Activated naive CD4-positive, alpha-beta T cell treated with anti-CD3 and anti-CD28 coated beads for 36 hours (primary cell): ENCODE data around the gene STK32B. TPM values are rescaled to one million over a fixed set of nuclear protein-coding genes. Genes with fewer than 3 reads are reported as not detected.
"Not testable (repeated sequence)": the region's sequence is repeated elsewhere in the genome, so short reads cannot be mapped to it uniquely, and the experiment has no call there.

Experiments
- CTCF ChIA-PET: fragments of 350-600 bp; sonication (Branson Sonifier 250); formaldehyde crosslinking; loops from one replicate; lab custom pipeline; 2021; ENCODE audit warnings: antibody characterized with exemption; lab: Charles Lee
- DNase-seq: peaks from one replicate; pipeline ENCODE4 v3.0.0-alpha.2; 2020
- H3K27ac Mint-ChIP-seq: one replicate; pipeline ENCODE4 v1.8.0; 2021; ENCODE audit warnings: mild to moderate bottlenecking, mixed read lengths
- H3K27me3 Mint-ChIP-seq: one replicate; pipeline ENCODE4 v1.8.0; 2021; ENCODE audit warnings: low read depth, mixed read lengths
- H3K36me3 Mint-ChIP-seq: one replicate; pipeline ENCODE4 v1.8.0; 2021; ENCODE audit warnings: low read depth, mixed read lengths
- H3K4me1 Mint-ChIP-seq: one replicate; pipeline ENCODE4 v1.8.0; 2021; ENCODE audit warnings: low read depth, mixed read lengths
- H3K4me3 Mint-ChIP-seq: one replicate; pipeline ENCODE4 v1.8.0; 2021; ENCODE audit warnings: mild to moderate bottlenecking, moderate library complexity, mixed read lengths
- H3K9me3 Mint-ChIP-seq: one replicate; pipeline ENCODE4 v1.8.0; 2021; ENCODE audit warnings: mixed read lengths
- intact Hi-C: fragments of 100-400 bp; cut with micrococcal nuclease; formaldehyde crosslinking; loops from one replicate; pipeline ENCODE4 v1.15.1; 2023
- total RNA-seq, 2 experiments: library from RNA; stranded (reverse); gene quantifications; one replicate each; pipeline ENCODE4 v1.2.3, GENCODE V29; 2021

Gene STK32B
- total RNA-seq, 2 experiments from 2014 or later, result not detected

GRCh38 chr4:5156682-5157081 lies 105.4 kb downstream of the STK32B start:
- Mint-ChIP-seq H3K27ac (no peak overlapping the region), H3K27me3 (peaks cover 8% of the 10 kb centered on the region), H3K36me3 (no peaks in the 10 kb centered on the region), H3K4me3 (no peak overlapping the region), H3K4me1 (no peaks in the 10 kb centered on the region), H3K9me3 (no peaks in the 10 kb centered on the region)
- intact Hi-C loops, result no loop called here
- no peak for DNase-seq
- CTCF ChIA-PET, result no interaction called here

- Mint-ChIP-seq H3K4me1 (no peaks in the 10 kb centered on the region), H3K36me3 (no peaks in the 10 kb centered on the region), H3K9me3 (no peaks in the 10 kb centered on the region), H3K4me3 (no peak overlapping the region), H3K27ac (no peak overlapping the region), H3K27me3 (peaks cover 8% of the 10 kb centered on the region)
- intact Hi-C loops, result no loop called here
- DNase-seq, result no peak
- CTCF ChIA-PET, result no interaction called here
Observed at GRCh38 chr4:5157791-5158770, 106.8 kb downstream of the STK32B start.

GRCh38 chr4:5158825-5159224 lies 107.5 kb downstream of the STK32B start:
- H3K36me3 Mint-ChIP-seq, result no peaks in the 10 kb centered on the region
- H3K27me3 Mint-ChIP-seq, result peaks cover 8% of the 10 kb centered on the region
- no peak overlapping the region for H3K4me3 Mint-ChIP-seq
- CTCF ChIA-PET, result interaction anchor here (0.6 kb wide), 1 partner anchor 1183 kb away, joined by 3 read pairs; no protein-coding TSS in a partner anchor
- DNase-seq, result no peak
- no peaks in the 10 kb centered on the region for H3K4me1 Mint-ChIP-seq
- no peaks in the 10 kb centered on the region for H3K9me3 Mint-ChIP-seq
- intact Hi-C loops, result no loop called here
- no peak overlapping the region for H3K27ac Mint-ChIP-seq

GRCh38 chr4:5160668-5161067 lies 109.4 kb downstream of the STK32B start:
- H3K9me3 Mint-ChIP-seq, result no peaks in the 10 kb centered on the region
- intact Hi-C loops, result no loop called here
- no peak overlapping the region for H3K27ac Mint-ChIP-seq
- no peaks in the 10 kb centered on the region for H3K36me3 Mint-ChIP-seq
- H3K27me3 Mint-ChIP-seq, result peaks cover 3% of the 10 kb centered on the region
- CTCF ChIA-PET, result no interaction called here
- H3K4me1 Mint-ChIP-seq, result no peaks in the 10 kb centered on the region
- H3K4me3 Mint-ChIP-seq, result no peak overlapping the region
- no peak for DNase-seq

- Mint-ChIP-seq H3K9me3 (no peaks in the 10 kb centered on the region), H3K27me3 (peaks cover 2% of the 10 kb centered on the region), H3K27ac (no peak overlapping the region), H3K36me3 (no peaks in the 10 kb centered on the region), H3K4me1 (no peaks in the 10 kb centered on the region), H3K4me3 (no peak overlapping the region)
- CTCF ChIA-PET, result no interaction called here
- intact Hi-C loops, result no loop called here
- DNase-seq, result no peak
Observed at GRCh38 chr4:5162909-5163508, 111.7 kb downstream of the STK32B start.

GRCh38 chr4:5164221-5164912 lies 113.1 kb downstream of the STK32B start:
- intact Hi-C loops, result no loop called here
- no peak for DNase-seq
- CTCF ChIA-PET, result interaction anchor here (0.5 kb wide), 1 partner anchor 913 kb away, joined by 4 read pairs; no protein-coding TSS in a partner anchor
- Mint-ChIP-seq H3K4me3 (no peak overlapping the region), H3K27me3 (no peaks in the 10 kb centered on the region), H3K36me3 (no peaks in the 10 kb centered on the region), H3K9me3 (no peaks in the 10 kb centered on the region), H3K27ac (no peak overlapping the region), H3K4me1 (no peaks in the 10 kb centered on the region)

- no peak for DNase-seq
- H3K4me1 Mint-ChIP-seq, result no peaks in the 10 kb centered on the region
- CTCF ChIA-PET, result no interaction called here
- H3K27me3 Mint-ChIP-seq, result no peaks in the 10 kb centered on the region
- no peaks in the 10 kb centered on the region for H3K36me3 Mint-ChIP-seq
- intact Hi-C loops, result no loop called here
- H3K9me3 Mint-ChIP-seq, result no peaks in the 10 kb centered on the region
- no peak overlapping the region for H3K4me3 Mint-ChIP-seq
- H3K27ac Mint-ChIP-seq, result no peak overlapping the region
Observed at GRCh38 chr4:5165420-5166369, 114.4 kb downstream of the STK32B start.

- intact Hi-C loops, result no loop called here
- no peaks in the 10 kb centered on the region for H3K36me3 Mint-ChIP-seq
- H3K27me3 Mint-ChIP-seq, result no peaks in the 10 kb centered on the region
- H3K4me1 Mint-ChIP-seq, result no peaks in the 10 kb centered on the region
- H3K27ac Mint-ChIP-seq, result no peak overlapping the region
- CTCF ChIA-PET, result no interaction called here
- no peaks in the 10 kb centered on the region for H3K9me3 Mint-ChIP-seq
- no peak for DNase-seq
- no peak overlapping the region for H3K4me3 Mint-ChIP-seq
Observed at GRCh38 chr4:5166377-5166776, 115.1 kb downstream of the STK32B start.

- Mint-ChIP-seq H3K9me3 (no peaks in the 10 kb centered on the region), H3K27me3 (no peaks in the 10 kb centered on the region), H3K4me3 (no peak overlapping the region)
Observed at GRCh38 chr4:5168891-5169290, 117.6 kb downstream of the STK32B start.

GRCh38 chr4:5175836-5176235 lies 124.6 kb downstream of the STK32B start:
- H3K4me3 Mint-ChIP-seq, H3K4me1 Mint-ChIP-seq, H3K27ac Mint-ChIP-seq, DNase-seq, H3K9me3 Mint-ChIP-seq, intact Hi-C loops, H3K27me3 Mint-ChIP-seq, CTCF ChIA-PET, H3K36me3 Mint-ChIP-seq: not testable (repeated sequence)

More at GRCh38 chr4:5168891-5169290, 117.6 kb downstream of the STK32B start:
- H3K36me3 Mint-ChIP-seq, result peaks cover 1% of the 10 kb centered on the region
- no peak for DNase-seq
- H3K27ac Mint-ChIP-seq, result no peak overlapping the region
- CTCF ChIA-PET, result no interaction called here
- intact Hi-C loops, result no loop called here
- no peaks in the 10 kb centered on the region for H3K4me1 Mint-ChIP-seq

- Mint-ChIP-seq H3K9me3 (no peaks in the 10 kb centered on the region), H3K27ac (no peak overlapping the region), H3K4me1 (no peaks in the 10 kb centered on the region), H3K36me3 (no peaks in the 10 kb centered on the region), H3K4me3 (no peak overlapping the region), H3K27me3 (peaks cover 4% of the 10 kb centered on the region)
- no peak for DNase-seq
- CTCF ChIA-PET, result no interaction called here
- intact Hi-C loops, result no loop called here
Observed at GRCh38 chr4:5184606-5185005, 133.3 kb downstream of the STK32B start.
